Neuron (in vitro differentiated cells): ENCODE results near the gene CARD9.
"Not testable (repeated sequence)": the region's sequence is repeated elsewhere in the genome, so short reads cannot be mapped to it uniquely, and the experiment has no call there.

Source experiments
- H2AFZ ChIP-seq: one replicate; pipeline ENCODE4 v1.6.1; 2013; ENCODE audit warnings: low read depth, mild to moderate bottlenecking, inconsistent platforms, low read length, moderate library complexity
- H3K27me3 ChIP-seq: one replicate; pipeline ENCODE4 v1.6.1; 2013; ENCODE audit warnings: low read length; ENCODE audit not compliant: insufficient read depth
- H3K36me3 ChIP-seq: one replicate; pipeline ENCODE4 v1.6.1; 2013; ENCODE audit warnings: low read length; ENCODE audit not compliant: insufficient read depth
- H3K4me1 ChIP-seq: one replicate; pipeline ENCODE4 v1.6.1; 2013; ENCODE audit warnings: low read length; ENCODE audit not compliant: insufficient read depth
- H3K4me3 ChIP-seq: 2 replicates; pipeline ENCODE4 v1.5.1; 2013; ENCODE audit warnings: mild to moderate bottlenecking, low read length, moderate library complexity
- H3K9me3 ChIP-seq: one replicate; pipeline ENCODE4 v1.6.1; 2013; ENCODE audit warnings: low read length

Gene CARD9

DNA sequence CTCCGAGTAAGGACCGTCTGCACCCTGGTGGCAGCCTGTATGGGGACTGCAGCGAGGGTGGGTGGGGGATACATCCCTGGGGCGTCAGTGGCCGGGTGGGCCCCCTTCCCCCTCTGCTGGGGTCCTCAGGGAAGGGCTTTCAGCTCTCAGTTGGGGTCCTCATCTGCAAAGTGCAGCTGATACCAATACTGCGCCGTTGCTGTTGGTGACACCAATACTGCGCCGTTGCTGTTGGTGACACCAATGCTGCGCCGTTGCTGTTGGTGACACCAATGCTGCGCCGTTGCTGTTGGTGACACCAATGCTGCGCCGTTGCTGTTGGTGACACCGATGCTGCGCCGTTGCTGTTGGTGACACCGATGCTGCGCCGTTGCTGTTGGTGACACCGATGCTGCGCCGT lies 21.6 kb downstream of the CARD9 start:
- not testable (repeated sequence) for H3K4me1 ChIP-seq, H3K27me3 ChIP-seq, H3K9me3 ChIP-seq, H3K4me3 ChIP-seq, H2AFZ ChIP-seq
- H3K36me3 ChIP-seq, result peaks cover 12% of the 10 kb centered on the region

DNA sequence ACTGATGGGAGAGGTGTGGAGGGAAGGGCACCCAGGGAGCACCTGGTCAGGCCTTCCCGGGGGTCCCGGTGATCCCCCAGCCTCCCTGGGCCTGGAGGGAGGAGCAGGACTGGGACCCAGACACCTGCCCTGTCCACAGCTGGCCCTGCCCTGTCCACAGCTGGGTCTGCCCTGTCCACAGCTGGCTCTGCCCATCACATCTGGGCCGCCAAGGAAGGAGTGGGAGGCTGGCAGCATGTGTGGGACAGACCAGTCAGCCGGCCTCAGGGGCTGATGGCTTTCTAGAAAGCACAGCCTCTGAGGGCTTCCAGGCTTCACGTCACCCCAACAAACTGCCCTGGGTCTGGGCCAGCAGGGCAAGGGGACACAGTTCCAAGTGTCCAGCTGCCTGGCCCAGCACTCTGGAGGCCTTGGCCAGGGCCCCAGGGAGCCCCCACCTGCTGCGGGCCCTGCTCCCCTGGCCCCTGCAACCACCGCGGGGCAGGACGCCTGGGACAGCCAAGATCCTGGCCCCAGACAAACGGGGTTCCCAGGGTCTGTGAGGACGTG lies 22.1 kb downstream of the CARD9 start:
- H3K4me3 ChIP-seq, result no peak overlapping the region
- H3K4me1 ChIP-seq, result peaks cover 10% of the 10 kb centered on the region
- H2AFZ ChIP-seq, result no peak overlapping the region
- H3K36me3 ChIP-seq, result peaks cover 7% of the 10 kb centered on the region
- H3K9me3 ChIP-seq, result no peaks in the 10 kb centered on the region
- H3K27me3 ChIP-seq, result no peaks in the 10 kb centered on the region

DNA sequence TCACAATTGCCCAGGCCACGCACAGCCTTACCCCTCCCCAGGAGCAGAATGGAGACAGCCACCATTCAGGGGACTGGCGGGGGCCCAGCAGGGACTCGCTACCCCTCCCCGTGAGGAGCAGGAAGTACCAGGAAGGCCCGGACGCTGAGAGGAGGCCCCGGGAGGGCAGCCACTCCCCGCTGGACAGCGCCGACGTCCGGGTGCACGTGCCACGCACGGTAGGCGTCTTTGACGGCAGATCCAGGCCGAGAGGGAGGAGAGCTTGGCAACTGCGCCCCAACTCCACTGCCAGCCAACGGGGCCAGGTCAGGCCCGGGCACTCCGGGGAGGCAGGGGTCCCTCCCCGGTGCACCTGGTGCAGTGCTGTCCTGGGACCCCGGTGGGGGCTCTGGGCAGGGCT lies 23.9 kb downstream of the CARD9 start:
- Histone ChIP-seq H2AFZ (no peak overlapping the region), H3K4me1 (peaks cover 21% of the 10 kb centered on the region), H3K9me3 (no peaks in the 10 kb centered on the region), H3K27me3 (no peaks in the 10 kb centered on the region), H3K36me3 (peaks cover 4% of the 10 kb centered on the region), H3K4me3 (no peak overlapping the region)

DNA sequence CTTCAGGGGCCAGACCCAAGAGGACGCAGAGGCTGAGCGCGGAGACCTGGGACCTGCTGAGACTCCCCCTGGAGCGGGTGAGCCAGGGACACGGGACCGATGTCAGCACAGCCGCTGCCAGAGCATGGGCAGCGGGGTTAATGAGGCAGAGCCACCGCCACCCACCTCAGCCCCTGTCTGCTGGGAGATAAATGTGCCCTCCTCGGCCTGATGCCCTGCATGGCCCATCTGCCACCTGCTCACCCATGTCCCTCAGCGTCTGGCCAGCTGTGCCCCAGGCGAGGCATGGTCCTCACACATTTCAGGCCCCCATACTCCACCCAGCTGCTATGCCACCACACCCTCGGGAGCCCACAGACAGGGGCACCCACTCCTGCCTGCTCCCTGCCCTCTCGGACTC lies 24.8 kb downstream of the CARD9 start:
- no peaks in the 10 kb centered on the region for H3K27me3 ChIP-seq
- H3K36me3 ChIP-seq, result peaks cover 6% of the 10 kb centered on the region
- no peak overlapping the region for H3K4me3 ChIP-seq
- peaks cover 14% of the 10 kb centered on the region for H3K4me1 ChIP-seq
- H2AFZ ChIP-seq, result no peak overlapping the region
- no peaks in the 10 kb centered on the region for H3K9me3 ChIP-seq

DNA sequence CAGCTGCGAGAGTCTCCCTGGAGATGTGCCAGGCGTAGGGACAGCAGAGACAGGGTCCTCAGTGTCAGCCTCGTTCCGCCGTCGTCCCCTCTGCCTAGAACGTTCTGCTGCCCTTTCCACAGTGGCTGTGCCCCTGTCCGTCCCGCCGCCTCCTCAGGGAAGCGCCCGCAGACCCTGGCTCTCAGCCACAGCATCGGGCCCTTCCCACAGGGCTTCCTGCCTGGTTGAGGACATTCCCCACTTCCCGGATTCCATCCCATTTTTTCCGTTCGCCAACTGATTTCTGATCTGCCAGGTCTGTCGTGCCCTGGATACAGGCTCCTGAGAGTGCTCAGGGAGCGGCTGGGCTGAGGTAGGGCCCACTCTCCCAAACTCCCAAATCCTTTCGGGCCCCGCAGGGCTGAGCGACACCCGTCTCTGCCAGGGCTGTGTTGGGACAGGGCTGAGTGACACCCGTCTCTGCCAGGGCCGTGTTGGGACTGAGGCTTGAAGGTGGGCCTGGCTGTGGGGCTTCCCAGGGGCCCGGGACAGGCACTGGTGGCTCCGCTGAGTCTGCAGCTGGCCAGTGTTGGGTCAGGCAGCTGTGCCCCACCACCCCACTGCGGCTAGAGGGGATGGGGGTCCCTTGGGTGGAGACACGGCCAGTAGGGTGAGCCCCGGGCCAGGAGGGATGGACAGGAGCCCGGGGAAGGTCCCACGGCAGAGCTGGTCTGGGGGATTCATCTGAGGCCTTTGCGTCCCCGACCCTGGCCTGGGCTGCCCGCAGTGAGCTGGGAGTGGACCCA lies 25.8 kb downstream of the CARD9 start:
- Histone ChIP-seq H3K9me3 (no peaks in the 10 kb centered on the region), H3K36me3 (peaks cover 11% of the 10 kb centered on the region), H2AFZ (no peak overlapping the region), H3K4me3 (no peak overlapping the region), H3K27me3 (no peaks in the 10 kb centered on the region), H3K4me1 (peaks cover 14% of the 10 kb centered on the region)

DNA sequence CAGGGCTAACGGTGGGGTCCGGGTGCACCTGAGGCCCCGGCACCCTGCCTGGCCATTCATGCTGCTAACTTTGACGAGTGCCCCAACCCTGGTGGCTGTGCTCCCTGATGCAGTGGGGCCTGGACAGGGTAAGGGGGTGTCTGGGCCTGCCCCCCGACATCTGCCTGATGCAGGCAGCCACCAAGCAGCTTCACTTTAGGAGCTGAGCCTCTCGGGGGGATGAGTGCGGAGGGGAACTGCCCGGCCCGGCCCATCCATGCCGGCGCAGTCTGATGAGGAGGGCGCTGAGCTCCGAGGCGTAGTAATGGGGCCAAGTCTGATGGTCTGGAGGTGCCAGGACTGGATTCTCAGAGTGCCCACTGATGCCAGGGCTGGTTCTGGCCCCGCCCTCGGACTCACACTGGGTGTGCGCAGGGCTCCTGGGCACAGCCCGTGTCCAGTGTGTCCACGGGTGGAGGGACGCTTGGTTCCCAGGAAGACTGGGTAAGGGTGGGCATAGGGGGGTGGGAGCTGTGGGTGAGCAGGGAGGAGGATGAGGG lies 26.5 kb downstream of the CARD9 start:
- Histone ChIP-seq H2AFZ (no peak overlapping the region), H3K4me3 (no peak overlapping the region), H3K9me3 (no peaks in the 10 kb centered on the region)

DNA sequence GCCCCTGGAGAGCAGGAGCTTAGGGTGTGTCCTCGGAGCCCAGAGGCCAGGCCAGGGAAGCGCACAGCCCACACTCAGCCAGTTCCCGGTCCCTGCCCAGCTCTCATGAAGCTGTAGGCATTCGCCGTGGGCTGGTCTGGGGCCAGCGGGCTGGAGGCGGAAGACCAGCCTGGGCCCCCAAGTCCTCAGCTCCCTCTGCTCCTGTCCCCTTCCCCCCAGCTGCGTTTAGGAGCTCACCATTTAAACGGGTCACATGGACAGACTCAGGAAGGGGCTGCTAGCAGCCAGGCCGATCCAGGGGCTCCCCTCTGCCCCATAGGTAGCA lies 27.4 kb downstream of the CARD9 start:
- H3K27me3 ChIP-seq, result no peaks in the 10 kb centered on the region
- H3K4me3 ChIP-seq, result no peak overlapping the region
- H2AFZ ChIP-seq, result no peak overlapping the region
- H3K36me3 ChIP-seq, result peaks cover 18% of the 10 kb centered on the region
- peaks cover 14% of the 10 kb centered on the region for H3K4me1 ChIP-seq
- H3K9me3 ChIP-seq, result no peaks in the 10 kb centered on the region

More for the DNA sequence above, 26.5 kb downstream of the CARD9 start:
- Histone ChIP-seq H3K27me3 (no peaks in the 10 kb centered on the region), H3K4me1 (peaks cover 14% of the 10 kb centered on the region), H3K36me3 (peaks cover 11% of the 10 kb centered on the region)

DNA sequence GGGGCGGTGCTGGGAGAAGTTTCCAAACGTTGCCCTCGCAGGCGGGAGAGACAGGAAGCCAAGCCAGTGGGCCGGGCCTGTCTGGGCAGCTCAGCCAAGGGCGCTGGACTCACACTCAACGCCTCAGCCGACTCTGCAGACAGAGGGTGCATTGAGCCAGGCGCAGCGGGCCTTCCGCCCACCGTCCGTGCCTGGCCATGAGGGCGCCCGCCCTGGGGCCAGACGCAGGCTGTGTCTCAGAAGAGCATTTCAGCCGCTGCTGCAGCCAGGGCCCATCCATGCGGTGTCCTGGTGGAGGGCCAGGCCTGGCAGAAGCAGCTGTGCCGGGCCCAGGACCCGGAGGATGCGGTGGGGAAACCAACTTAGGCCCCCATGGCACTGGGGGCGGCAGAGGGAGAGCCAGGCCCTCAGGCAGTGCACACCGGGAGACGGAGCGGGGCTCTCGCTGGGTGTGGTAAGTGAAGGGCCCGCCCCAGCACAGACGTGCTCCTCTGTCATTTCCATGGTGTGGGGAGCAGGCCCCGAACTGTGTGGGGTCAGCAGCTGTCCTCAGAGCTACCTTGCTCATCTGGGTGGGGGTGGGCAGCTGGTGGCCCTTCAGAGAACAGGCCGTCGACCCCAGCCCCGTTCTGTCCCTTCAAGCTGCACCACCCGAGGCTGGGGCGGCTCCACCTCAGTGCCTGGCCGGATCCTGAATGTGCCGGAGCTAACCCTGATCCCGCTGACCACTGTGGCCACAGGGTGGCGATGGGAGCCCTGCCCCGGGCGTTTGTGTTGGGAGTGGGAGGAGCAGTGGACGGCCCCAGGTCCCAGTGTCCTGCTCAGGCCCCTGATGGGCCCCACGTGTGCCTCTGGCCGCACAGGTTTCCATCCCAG lies 27.9 kb downstream of the CARD9 start:
- Histone ChIP-seq H3K27me3 (no peaks in the 10 kb centered on the region), H3K9me3 (no peaks in the 10 kb centered on the region), H3K36me3 (peaks cover 23% of the 10 kb centered on the region), H2AFZ (no peak overlapping the region), H3K4me1 (peaks cover 14% of the 10 kb centered on the region), H3K4me3 (no peak overlapping the region)

DNA sequence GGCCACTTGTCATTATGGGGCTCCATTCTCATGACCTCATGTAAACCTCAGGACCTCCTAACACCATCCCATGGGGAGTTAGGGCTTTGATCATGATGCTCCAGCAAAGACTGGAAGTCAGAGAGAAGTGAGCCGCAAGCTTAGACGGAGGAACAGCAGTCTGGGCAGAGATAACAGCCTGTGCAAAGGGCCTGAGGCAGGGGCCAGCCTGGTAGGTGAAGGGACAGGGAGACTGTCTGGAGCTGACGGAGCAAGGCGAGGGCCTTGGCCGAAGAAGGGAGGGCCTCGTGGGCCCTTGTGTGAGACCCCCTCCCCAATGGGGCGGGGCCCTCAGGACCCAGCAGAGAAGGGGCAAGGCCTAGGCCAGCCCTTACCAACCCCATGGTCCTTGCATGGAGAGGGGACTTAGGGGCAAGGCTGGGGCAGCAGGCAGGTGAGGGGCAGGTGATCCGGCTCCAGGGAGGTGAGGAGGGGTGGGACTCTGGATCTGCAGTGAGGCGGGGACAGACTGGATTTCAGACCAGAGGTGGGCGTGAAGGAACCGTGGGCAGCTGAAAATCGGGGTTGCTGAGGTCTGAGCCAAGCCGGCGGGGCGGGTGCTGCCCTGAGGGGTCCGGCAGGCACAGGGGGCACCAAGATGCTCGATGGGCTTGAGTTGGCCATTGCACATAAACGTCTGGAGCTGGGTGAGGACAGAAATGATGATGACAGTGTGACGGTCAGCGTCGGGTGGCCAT lies 28.8 kb downstream of the CARD9 start:
- H3K4me3 ChIP-seq, result no peak overlapping the region
- H2AFZ ChIP-seq, result no peak overlapping the region

DNA sequence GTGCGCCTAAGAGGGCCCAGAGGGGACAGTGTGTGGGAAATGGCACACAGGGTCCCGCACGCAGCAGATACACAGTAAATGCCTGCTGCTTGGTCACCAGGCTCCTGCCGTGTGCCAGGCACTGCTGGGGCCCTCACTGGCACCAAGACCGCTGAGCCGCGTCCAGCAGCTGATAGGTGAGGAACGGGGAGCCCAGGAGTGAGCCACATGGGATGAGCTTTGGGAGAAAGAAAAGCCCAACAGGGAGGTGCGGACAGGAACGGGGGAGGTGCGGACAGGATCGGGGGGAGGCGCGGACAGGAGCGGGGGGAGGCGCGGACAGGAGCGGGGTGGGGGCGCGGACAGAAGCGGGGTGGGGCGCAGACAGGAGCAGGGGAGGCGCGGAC lies 29.6 kb downstream of the CARD9 start:
- Histone ChIP-seq H3K4me1 (peaks cover 14% of the 10 kb centered on the region), H3K9me3 (no peaks in the 10 kb centered on the region), H3K27me3 (no peaks in the 10 kb centered on the region), H3K4me3 (no peak overlapping the region), H3K36me3 (peaks cover 28% of the 10 kb centered on the region), H2AFZ (no peak overlapping the region)

More for the DNA sequence above, 28.8 kb downstream of the CARD9 start:
- Histone ChIP-seq H3K4me1 (peaks cover 14% of the 10 kb centered on the region), H3K27me3 (no peaks in the 10 kb centered on the region), H3K9me3 (no peaks in the 10 kb centered on the region), H3K36me3 (peaks cover 30% of the 10 kb centered on the region)

DNA sequence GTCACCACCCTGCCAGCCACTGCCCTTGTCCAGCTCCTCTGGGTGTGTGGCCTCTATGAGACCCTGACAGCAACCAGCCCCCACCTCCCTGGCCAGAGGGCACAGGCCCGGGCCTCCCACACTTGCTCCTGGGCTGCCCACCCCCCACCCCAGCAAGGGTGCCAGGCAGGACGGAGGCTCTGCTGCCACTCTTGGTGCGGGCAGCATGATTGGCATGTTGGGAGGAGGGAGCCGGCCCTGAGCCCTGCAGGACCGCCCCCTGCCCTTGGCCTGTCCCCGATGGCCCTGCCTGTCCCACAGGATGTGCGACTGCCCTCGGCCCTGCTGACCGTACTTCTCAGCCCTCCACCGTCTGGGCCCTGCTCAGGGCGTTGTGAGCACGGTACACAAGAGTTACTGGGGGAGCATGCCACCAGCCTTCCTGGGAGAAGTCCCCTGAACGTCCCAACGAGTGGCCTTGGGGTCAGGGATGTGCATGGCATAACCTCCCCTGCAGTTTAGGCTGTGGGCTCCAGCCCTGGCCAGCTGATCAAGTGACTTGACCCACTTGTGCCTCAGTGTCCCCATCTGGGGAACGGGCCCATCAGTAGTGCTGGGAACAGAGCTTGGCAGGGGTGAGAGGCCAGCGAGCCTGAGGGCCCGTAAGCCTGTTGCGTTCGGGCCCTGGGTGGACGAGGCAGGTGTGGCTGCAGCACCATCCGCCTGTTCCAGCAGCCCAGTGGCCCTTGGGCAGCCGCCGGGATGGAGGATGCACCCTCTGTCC lies 30.2 kb downstream of the CARD9 start:
- Histone ChIP-seq H3K27me3 (no peaks in the 10 kb centered on the region), H3K4me3 (no peak overlapping the region), H3K4me1 (peaks cover 14% of the 10 kb centered on the region), H2AFZ (no peak overlapping the region), H3K36me3 (peaks cover 33% of the 10 kb centered on the region), H3K9me3 (no peaks in the 10 kb centered on the region)
